HEK293 (cell line): Measurements from ENCODE around the gene PLEKHM2.

ENCODE experiments used
- CTCF ChIA-PET: fragments of 350-600 bp; formaldehyde crosslinking; extraction: SDS; loops from one replicate; lab custom pipeline; 2021; ENCODE audit warnings: antibody characterized with exemption; lab: Yijun Ruan, JAX
- POLR2A ChIA-PET: fragments of 300-600 bp; formaldehyde crosslinking; extraction: SDS; loops from one replicate; lab custom pipeline; 2020; ENCODE audit warnings: antibody characterized with exemption, inconsistent platforms; lab: Yijun Ruan, JAX
- H3K27ac ChIP-seq: fragments of 200-500 bp; sonication (Bioruptor generic); 2 replicates; pipeline ENCODE4 v1.5.1; 2014; ENCODE audit warnings: low read depth, low read length, control low read depth, inconsistent platforms; ENCODE audit errors: extremely low read depth
- H3K36me3 ChIP-seq, 2 experiments: fragments of 200-500 bp in 1 of 2; sonication (Bioruptor generic) in 1 of 2; 1 replicate in 1 of 2; 2 replicates in 1 of 2; pipeline ENCODE4 v1.5.1; 2014 to 2017; ENCODE audit warnings: inconsistent platforms in 2 of 2, low read length in 2 of 2; ENCODE audit not compliant: control insufficient read depth in 2 of 2, insufficient read depth in 1 of 2
- H3K4me1 ChIP-seq: fragments of 200-500 bp; sonication (Bioruptor generic); 2 replicates; pipeline ENCODE4 v1.5.1; 2014; ENCODE audit warnings: mild to moderate bottlenecking, low read length, inconsistent platforms; ENCODE audit not compliant: control insufficient read depth, insufficient read depth
- H3K4me3 ChIP-seq: 2 replicates; pipeline ENCODE4 v1.5.1; 2011; ENCODE audit warnings: low read depth, mild to moderate bottlenecking, control low read depth, low read length, moderate library complexity
- H3K9me3 ChIP-seq: fragments of 200-500 bp; sonication (Bioruptor generic); 2 replicates; pipeline ENCODE4 v1.5.1; 2014; ENCODE audit warnings: low read depth, low read length, inconsistent platforms; ENCODE audit not compliant: control insufficient read depth, insufficient read depth
- BCL11B ChIP-seq: fragments of 450-650 bp; formaldehyde crosslinking; IDR thresholded peaks from 2 replicates; pipeline ENCODE4 v1.5.1; 2016; ENCODE audit warnings: low read depth, missing biosample characterization, missing genetic modification characterization
- GLIS1 ChIP-seq: fragments of 450-650 bp; formaldehyde crosslinking; IDR thresholded peaks from 2 replicates; pipeline ENCODE4 v1.5.1; 2016; ENCODE audit warnings: missing biosample characterization, missing genetic modification characterization
- GLIS2 ChIP-seq: fragments of 450-650 bp; formaldehyde crosslinking; IDR thresholded peaks from 2 replicates; pipeline ENCODE4 v1.5.1; 2016; ENCODE audit warnings: missing biosample characterization, missing genetic modification characterization
- HOXA7 ChIP-seq: sonication (generic); formaldehyde crosslinking; IDR thresholded peaks from 2 replicates; pipeline ENCODE4 v1.8.1; 2022; ENCODE audit warnings: missing genetic modification reagents, borderline replicate concordance
- KLF1 ChIP-seq: fragments of 450-650 bp; formaldehyde crosslinking; IDR thresholded peaks from 2 replicates; pipeline ENCODE4 v1.5.1; 2016; ENCODE audit warnings: missing biosample characterization, missing genetic modification characterization
- YY2 ChIP-seq: fragments of 450-650 bp; formaldehyde crosslinking; IDR thresholded peaks from 2 replicates; pipeline ENCODE4 v1.5.1; 2016; ENCODE audit warnings: missing biosample characterization, missing genetic modification characterization
- ZFHX2 ChIP-seq: fragments of 450-650 bp; formaldehyde crosslinking; conservative IDR thresholded peaks from 2 replicates; pipeline ENCODE4 v1.5.1; 2016; ENCODE audit warnings: missing biosample characterization, missing genetic modification characterization
- ZNF529 ChIP-seq: fragments of 450-650 bp; formaldehyde crosslinking; IDR thresholded peaks from 2 replicates; pipeline ENCODE4 v1.5.1; 2017; ENCODE audit warnings: missing genetic modification characterization, missing biosample characterization; ENCODE audit not compliant: insufficient replicate concordance
- ZNF549 ChIP-seq: fragments of 450-650 bp; IDR thresholded peaks from 2 replicates; pipeline ENCODE4 v1.5.1; 2018; ENCODE audit warnings: missing biosample characterization, missing genetic modification characterization, mild to moderate bottlenecking, inconsistent platforms, moderate library complexity
- ZNF623 ChIP-seq: fragments of 450-650 bp; formaldehyde crosslinking; IDR thresholded peaks from 2 replicates; pipeline ENCODE4 v1.5.1; 2016; ENCODE audit warnings: missing biosample characterization, missing genetic modification characterization
- ZNF670 ChIP-seq: fragments of 450-650 bp; formaldehyde crosslinking; IDR thresholded peaks from 2 replicates; pipeline ENCODE4 v1.5.1; 2016; ENCODE audit warnings: missing biosample characterization, missing genetic modification characterization, low read depth
- TF ChIP-seq, protein P1 (sequence below): fragments of 450-650 bp; formaldehyde crosslinking; IDR thresholded peaks from 2 replicates; pipeline ENCODE4 v1.5.1; 2016; ENCODE audit warnings: missing biosample characterization, missing genetic modification characterization
- TF ChIP-seq, protein P2 (sequence below): IDR thresholded peaks from 2 replicates; pipeline ENCODE4 v1.6.1; 2011; ENCODE audit warnings: mild to moderate bottlenecking, low read depth, low read length, borderline replicate concordance

Gene PLEKHM2

DNA sequence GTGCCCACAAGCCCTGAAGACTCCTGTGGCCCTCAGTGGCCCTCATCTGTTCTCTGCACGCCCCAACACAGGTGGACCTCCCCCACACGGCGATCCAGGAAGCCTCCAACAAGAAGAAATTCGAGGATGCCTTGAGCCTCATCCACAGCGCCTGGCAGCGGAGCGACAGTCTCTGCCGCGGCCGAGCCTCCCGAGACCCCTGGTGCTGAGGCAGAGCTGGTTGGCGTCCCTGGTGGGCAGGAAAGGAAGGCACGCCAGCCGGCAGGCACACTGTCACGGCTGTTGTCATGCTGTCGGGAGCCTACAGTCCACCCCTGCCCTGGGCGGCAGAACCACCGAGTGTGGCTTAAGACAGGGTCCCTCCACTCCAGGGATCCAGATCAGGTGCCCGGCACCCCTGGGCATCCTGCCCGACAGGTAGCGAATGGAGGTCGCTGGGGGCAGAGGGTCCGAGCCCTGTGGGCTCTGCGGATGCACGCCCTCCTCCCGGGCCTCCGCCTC, 49.7 kb downstream of the PLEKHM2 start:
- Histone ChIP-seq H3K27ac (no peak overlapping the region), H3K4me3 (no peak overlapping the region), H3K36me3 (peaks cover 0 to 65% of the 10 kb centered on the region in 2 experiments; a peak in 1 of 3 replicates), H3K4me1 (no peaks in the 10 kb centered on the region), H3K9me3 (no peaks in the 10 kb centered on the region)
- ChIA-PET POLR2A (no interaction called here), CTCF (no interaction called here)
- no peak for TF ChIP-seq ZNF529
- TF ChIP-seq, protein P1, sequence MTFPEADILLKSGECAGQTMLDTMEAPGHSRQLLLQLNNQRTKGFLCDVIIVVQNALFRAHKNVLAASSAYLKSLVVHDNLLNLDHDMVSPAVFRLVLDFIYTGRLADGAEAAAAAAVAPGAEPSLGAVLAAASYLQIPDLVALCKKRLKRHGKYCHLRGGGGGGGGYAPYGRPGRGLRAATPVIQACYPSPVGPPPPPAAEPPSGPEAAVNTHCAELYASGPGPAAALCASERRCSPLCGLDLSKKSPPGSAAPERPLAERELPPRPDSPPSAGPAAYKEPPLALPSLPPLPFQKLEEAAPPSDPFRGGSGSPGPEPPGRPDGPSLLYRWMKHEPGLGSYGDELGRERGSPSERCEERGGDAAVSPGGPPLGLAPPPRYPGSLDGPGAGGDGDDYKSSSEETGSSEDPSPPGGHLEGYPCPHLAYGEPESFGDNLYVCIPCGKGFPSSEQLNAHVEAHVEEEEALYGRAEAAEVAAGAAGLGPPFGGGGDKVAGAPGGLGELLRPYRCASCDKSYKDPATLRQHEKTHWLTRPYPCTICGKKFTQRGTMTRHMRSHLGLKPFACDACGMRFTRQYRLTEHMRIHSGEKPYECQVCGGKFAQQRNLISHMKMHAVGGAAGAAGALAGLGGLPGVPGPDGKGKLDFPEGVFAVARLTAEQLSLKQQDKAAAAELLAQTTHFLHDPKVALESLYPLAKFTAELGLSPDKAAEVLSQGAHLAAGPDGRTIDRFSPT (tag by site-specific recombination) = peak; percentile 36; the same call in 1 of the 2 replicates

DNA sequence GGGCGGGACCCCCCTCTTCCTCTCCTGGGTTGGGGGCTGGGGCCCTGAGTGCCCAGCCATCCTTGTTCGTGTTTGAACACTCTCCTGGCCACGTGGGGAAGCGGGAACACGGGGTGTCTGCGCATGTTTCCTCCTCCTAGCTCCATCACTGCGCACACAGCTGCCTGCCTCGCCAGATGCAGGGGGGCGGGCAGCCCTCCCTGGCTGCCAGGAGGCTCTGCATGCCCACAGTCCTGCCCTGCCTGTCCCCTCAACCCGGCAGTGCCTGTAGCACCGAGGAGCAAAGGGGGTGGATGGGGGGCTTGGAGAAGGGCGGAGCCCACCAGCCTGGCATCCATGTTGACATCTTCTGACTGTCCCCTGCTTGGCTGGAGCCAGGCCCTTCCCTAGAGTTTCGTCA, 50.2 kb downstream of the PLEKHM2 start:
- H3K9me3 ChIP-seq = no peaks in the 10 kb centered on the region
- CTCF ChIA-PET = no interaction called here
- no peak overlapping the region for H3K27ac ChIP-seq
- H3K4me3 ChIP-seq = no peak overlapping the region
- H3K4me1 ChIP-seq = no peaks in the 10 kb centered on the region
- TF ChIP-seq GLIS2 (tag by site-specific recombination) (peak; percentile 21; the same call in 1 of the 2 replicates), HOXA7 (no peak)
- POLR2A ChIA-PET = no interaction called here
- peaks cover 0 to 59% of the 10 kb centered on the region in 2 experiments; a peak in 1 of 3 replicates for H3K36me3 ChIP-seq

DNA sequence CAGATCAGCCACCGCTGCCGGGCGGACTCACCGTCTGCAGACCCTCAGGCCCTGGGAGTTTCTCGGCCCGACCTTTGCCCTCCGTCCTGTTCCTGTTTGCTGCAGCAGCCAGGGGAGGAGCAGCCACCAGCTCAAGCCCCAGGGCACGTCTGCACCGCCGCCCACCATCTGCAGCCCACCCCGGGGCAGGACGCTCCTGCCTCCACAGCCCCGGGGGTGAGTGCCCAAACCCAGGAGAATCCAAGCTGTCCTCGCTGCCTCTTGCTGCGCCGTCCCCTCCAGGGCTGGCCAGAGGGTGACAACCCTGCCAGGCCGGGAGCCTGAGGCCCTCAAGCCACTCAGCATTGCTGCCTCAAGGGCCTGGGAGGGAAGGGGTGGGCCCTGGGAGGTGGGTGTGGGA, 50.8 kb downstream of the PLEKHM2 start:
- POLR2A ChIA-PET = no interaction called here
- CTCF ChIA-PET = no interaction called here
- Histone ChIP-seq H3K27ac (no peak overlapping the region), H3K36me3 (peaks cover 0 to 54% of the 10 kb centered on the region in 2 experiments; a peak in 1 of 3 replicates), H3K4me3 (no peak overlapping the region), H3K4me1 (no peaks in the 10 kb centered on the region), H3K9me3 (no peaks in the 10 kb centered on the region)
- TF ChIP-seq, protein P2, sequence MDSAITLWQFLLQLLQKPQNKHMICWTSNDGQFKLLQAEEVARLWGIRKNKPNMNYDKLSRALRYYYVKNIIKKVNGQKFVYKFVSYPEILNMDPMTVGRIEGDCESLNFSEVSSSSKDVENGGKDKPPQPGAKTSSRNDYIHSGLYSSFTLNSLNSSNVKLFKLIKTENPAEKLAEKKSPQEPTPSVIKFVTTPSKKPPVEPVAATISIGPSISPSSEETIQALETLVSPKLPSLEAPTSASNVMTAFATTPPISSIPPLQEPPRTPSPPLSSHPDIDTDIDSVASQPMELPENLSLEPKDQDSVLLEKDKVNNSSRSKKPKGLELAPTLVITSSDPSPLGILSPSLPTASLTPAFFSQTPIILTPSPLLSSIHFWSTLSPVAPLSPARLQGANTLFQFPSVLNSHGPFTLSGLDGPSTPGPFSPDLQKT = no peak
- TF ChIP-seq BCL11B (0 out of 2 replicates have a peak, but pooled peaks have one; percentile 19), ZFHX2 (tag by site-specific recombination) (peak; percentile 41; the same call in 1 of the 2 replicates)

DNA sequence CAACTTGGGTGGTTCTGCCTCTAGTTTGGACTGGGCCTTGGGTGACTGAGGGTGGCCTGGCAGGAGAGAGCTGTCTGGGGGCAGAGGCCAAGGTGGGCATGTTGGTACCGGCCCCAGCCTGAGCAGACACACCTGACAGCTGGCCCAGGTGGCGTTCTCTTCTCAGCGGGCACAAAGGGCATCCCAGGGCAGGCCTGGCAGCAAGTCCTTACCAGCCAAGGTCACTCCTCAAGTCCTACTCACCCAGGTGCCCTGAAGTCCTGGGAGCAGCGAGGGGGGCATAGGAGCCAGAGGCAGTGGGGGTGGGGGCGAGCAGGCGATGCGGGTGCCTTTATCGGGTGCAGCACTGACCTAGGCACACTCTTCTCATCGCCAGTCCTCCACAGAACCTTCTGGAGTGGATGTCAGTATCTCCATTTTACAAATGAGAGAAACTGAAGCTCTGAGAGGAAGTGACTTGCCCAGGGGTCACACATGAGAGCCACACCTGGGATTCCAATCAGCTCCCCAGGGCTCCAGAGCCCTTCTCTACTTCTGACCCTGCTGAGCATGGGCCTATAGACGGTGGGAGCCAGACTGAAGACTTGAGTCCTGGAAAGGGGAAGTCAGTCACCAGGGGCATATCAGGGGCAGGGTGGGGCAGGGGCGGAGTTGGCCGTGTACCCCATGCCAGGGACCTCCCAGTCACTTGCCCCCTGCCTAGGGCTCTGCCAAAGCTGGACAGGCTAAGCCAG, 51.4 kb downstream of the PLEKHM2 start:
- Histone ChIP-seq H3K4me3 (no peak overlapping the region), H3K9me3 (no peaks in the 10 kb centered on the region)
- TF ChIP-seq GLIS1 (tag by site-specific recombination) = 0 out of 2 replicates have a peak, but pooled peaks have one; percentile 10
- no peak for TF ChIP-seq ZNF549 (tag by site-specific recombination)
- TF ChIP-seq ZNF670 (tag by site-specific recombination) = no peak
- TF ChIP-seq, protein P1 (tag by site-specific recombination) = peak; percentile 72; the same call in 1 of the 2 replicates
- peak; percentile 34; the same call in 1 of the 2 replicates for TF ChIP-seq KLF1
- TF ChIP-seq ZNF623 (tag by site-specific recombination) = no peak
- 0 out of 2 replicates have a peak, but pooled peaks have one; percentile 10 for TF ChIP-seq GLIS2 (tag by site-specific recombination)
- no peak for TF ChIP-seq YY2 (tag by site-specific recombination)
- TF ChIP-seq, all 188 proteins: peak for 4
- ChIA-PET POLR2A (no interaction called here), CTCF (no interaction called here)
- Histone ChIP-seq H3K27ac (no peak overlapping the region), H3K4me1 (no peaks in the 10 kb centered on the region), H3K36me3 (peaks cover 0 to 51% of the 10 kb centered on the region in 2 experiments; a peak in 1 of 3 replicates)
